Psoas muscle (tissue), 8 donors: Measurements from ENCODE around the gene PPFIA3. TPM values are rescaled to one million over a fixed set of nuclear protein-coding genes. Genes with fewer than 3 reads are reported as not detected.

Source experiments
- ATAC-seq, 4 donors: fragments of 200-7000 bp; cut with Tn5 transposase; one replicate each; pipeline ENCODE4 v1.9.1; 2020; ENCODE audit warnings: moderate library complexity in 3 of 4, mild to moderate bottlenecking in 2 of 4
- DNase-seq, 2 donors: peaks; one replicate each; pipeline ENCODE4 v3.0.0-alpha.2; 2020
- H3K27ac ChIP-seq: fragments of 200-600 bp; one replicate; pipeline ENCODE4 v1.8.0; 2022
- H3K27me3 ChIP-seq, 3 donors: fragments of 200-600 bp in 1 of 3; one replicate each; pipeline versions ENCODE4 v1.6.1 to v1.8.0; 2013 to 2022; ENCODE audit warnings: low read length in 2 of 3, mild to moderate bottlenecking in 2 of 3, moderate library complexity in 1 of 3; ENCODE audit not compliant: insufficient read depth in 3 of 3
- H3K36me3 ChIP-seq, 2 donors: fragments of 200-600 bp in 1 of 2; one replicate each; pipeline versions ENCODE4 v1.6.1 to v1.8.0; 2013 to 2022; ENCODE audit warnings: low read depth in 1 of 2, mild to moderate bottlenecking in 1 of 2, moderate library complexity in 1 of 2; ENCODE audit not compliant: insufficient read depth in 1 of 2
- H3K4me1 ChIP-seq: fragments of 200-600 bp; one replicate; pipeline ENCODE4 v1.8.0; 2022
- H3K4me3 ChIP-seq: fragments of 200-600 bp; one replicate; pipeline ENCODE4 v1.8.0; 2022; ENCODE audit warnings: mild to moderate bottlenecking
- H3K9me3 ChIP-seq: fragments of 200-600 bp; one replicate; pipeline ENCODE4 v1.8.0; 2022
- CTCF ChIP-seq: fragments of 200-600 bp; IDR thresholded peaks from one replicate; pipeline ENCODE4 v1.8.0; 2022; ENCODE audit warnings: antibody characterized with exemption
- WGBS, 3 donors: extraction: QIAGEN DNeasy Blood & Tissue Kit; methylation state at CpG; one replicate each; pipeline versions ENCODE4 v1.1.6 to v1.1.7; 2013; 5-methylcytosine and 5-hydroxymethylcytosine counted together
- intact Hi-C, 2 donors: fragments of 100-400 bp; cut with DNase I; formaldehyde crosslinking; loops; one replicate each; pipeline versions ENCODE4 v1.11.0 to v1.14.2; 2022
- polyA plus RNA-seq, 3 donors: library from polyadenylated mRNA; stranded (reverse); fragments of 200-250 nt; gene quantifications; one replicate each; pipeline ENCODE4 v1.2.3, GENCODE V29; 2013
- total RNA-seq, 4 donors: library from RNA; stranded (reverse); fragmentation: NEBNext Ultra II Directional in 2 of 4; extraction: Animal tissue kit (Norgen Biotek cat#: 25700) in 2 of 4; gene quantifications; one replicate each; pipeline versions ENCODE4 v1.2.1 to v1.2.4, GENCODE V29; 2021 to 2023
- donor health status: healthy with polysubstance abuse.
- donor health status: DM: no; HTN: no; CAD: no; lungs with moderate emphysema.
- donor health status: Bipolar disorder and iron deficiency.
- donor health status: healthy.
- donor health status: DM: yes; HTN: yes; CAD: no.
- donor health status: DM: no; HTN: no; CAD: no.
- donor health status: DM: no; HTN: no; CAD: no.
- donor health status: DM: yes; HTN: yes; CAD: no.

The PPFIA3 gene
- total and polyA plus RNA-seq, 7 donors, result 1.4 to 5.0 (median 3.2) TPM

GRCh38 chr19:49150944-49151243, 31.6 kb downstream of the PPFIA3 start:
- Histone ChIP-seq H3K27me3 (no peaks in the 10 kb centered on the region), H3K27ac (peak overlapping the region; percentile 99), H3K36me3 (no peaks in the 10 kb centered on the region), H3K4me3 (peak overlapping the region; percentile 77), H3K4me1 (peaks cover 25% of the 10 kb centered on the region), H3K9me3 (no peaks in the 10 kb centered on the region)
- WGBS, 3 donors, result 8 to 9% (median 8%) methylated on average over 12 to 16 of the region's 16 CpGs
- ATAC-seq (no peak), DNase-seq (no peak)
- intact Hi-C loops, result loop anchor here (5.0 to 10.0 kb wide), 2 partner anchors 34 to 156 kb away; partner anchors contain the start of genes C19orf73 (in 2 of the 2), PPFIA3 (in 2 of the 2), GYS1 (in 1 of the 2) and RUVBL2 (in 1 of the 2)
- no peak for TF ChIP-seq CTCF

- peak overlapping the region; percentile 77 for H3K4me3 ChIP-seq
- H3K4me1 ChIP-seq, result peaks cover 21% of the 10 kb centered on the region
- no peaks in the 10 kb centered on the region for H3K9me3 ChIP-seq
- 7 to 12% (median 8%) methylated on average over 45 of the region's 45 CpGs for WGBS, 3 donors
- H3K27ac ChIP-seq, result peak overlapping the region; percentile 99
- DNase-seq (peak; percentile 80 to 93), ATAC-seq (peak; percentile 38 to 55 (median 54))
- H3K36me3 ChIP-seq, result no peaks in the 10 kb centered on the region
- no peaks in the 10 kb centered on the region for H3K27me3 ChIP-seq
- intact Hi-C loops, result loop anchor here (5.0 to 10.0 kb wide), 2 partner anchors 34 to 157 kb away; partner anchors contain the start of genes C19orf73 (in 2 of the 2), PPFIA3 (in 2 of the 2), GYS1 (in 1 of the 2) and RUVBL2 (in 1 of the 2)
- TF ChIP-seq CTCF, result no peak
These were observed 32.1 kb downstream of the PPFIA3 start for GRCh38 chr19:49151267-49152118.

DNA sequence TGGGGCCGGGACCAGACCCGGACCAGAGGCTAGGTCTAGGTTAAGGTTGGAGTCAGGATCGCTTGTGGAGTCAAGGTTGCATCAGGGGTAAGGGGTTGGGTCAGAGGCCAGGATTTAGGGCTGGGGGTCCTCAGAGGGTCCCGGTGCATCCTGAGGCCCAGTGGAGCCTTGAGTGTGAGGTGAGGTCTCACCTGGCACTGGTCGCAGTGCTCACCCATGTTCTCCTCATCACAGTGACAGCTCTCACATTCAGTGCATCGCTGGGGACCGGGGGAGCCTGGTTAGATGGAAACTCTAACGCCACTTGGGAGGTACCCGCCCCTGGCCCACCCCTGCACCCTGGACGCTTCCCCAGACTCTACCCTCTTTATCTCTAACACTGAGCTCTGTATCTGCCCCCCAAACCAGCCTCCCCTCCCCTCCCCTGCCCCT, 32.8 kb downstream of the PPFIA3 start:
- peaks cover 21% of the 10 kb centered on the region for H3K4me1 ChIP-seq
- H3K27me3 ChIP-seq, result no peaks in the 10 kb centered on the region
- no peaks in the 10 kb centered on the region for H3K36me3 ChIP-seq
- intact Hi-C loops, result loop anchor here (5.0 to 10.0 kb wide), 2 partner anchors 35 to 157 kb away; partner anchors contain the start of genes C19orf73 (in 2 of the 2), PPFIA3 (in 2 of the 2), GYS1 (in 1 of the 2) and RUVBL2 (in 1 of the 2)
- H3K4me3 ChIP-seq, result peak overlapping the region; percentile 77
- H3K27ac ChIP-seq, result peak overlapping the region; percentile 99
- DNase-seq (no peak), ATAC-seq (no peak)
- H3K9me3 ChIP-seq, result no peaks in the 10 kb centered on the region
- 20 to 22% (median 20%) methylated on average over 9 to 10 of the region's 10 CpGs for WGBS, 3 donors
- TF ChIP-seq CTCF, result no peak

GRCh38 chr19:49153167-49153809, 33.9 kb downstream of the PPFIA3 start:
- no peaks in the 10 kb centered on the region for H3K9me3 ChIP-seq

More at GRCh38 chr19:49153167-49153809, 33.9 kb downstream of the PPFIA3 start:
- H3K36me3 ChIP-seq, result no peaks in the 10 kb centered on the region
- ATAC-seq (no peak), DNase-seq (no peak)
- no peak for TF ChIP-seq CTCF
- H3K27ac ChIP-seq, result peak overlapping the region; percentile 99
- H3K4me1 ChIP-seq, result peaks cover 22% of the 10 kb centered on the region
- H3K27me3 ChIP-seq, result no peaks in the 10 kb centered on the region
- 47 to 86% (median 55%) methylated on average over 8 to 10 of the region's 10 CpGs for WGBS, 3 donors
- peak overlapping the region; percentile 77 for H3K4me3 ChIP-seq
- intact Hi-C loops, result loop anchor here (5.0 to 10.0 kb wide), 2 partner anchors 36 to 158 kb away; partner anchors contain the start of genes C19orf73 (in 2 of the 2), PPFIA3 (in 2 of the 2), GYS1 (in 1 of the 2) and RUVBL2 (in 1 of the 2)
